IMR-90 (cell line): ENCODE measurements around the gene CMBL.

Experiments used
- MAFK ChIP-seq: IDR thresholded peaks from 2 replicates; pipeline ENCODE4 v1.6.1; 2012; ENCODE audit warnings: low read depth, low read length, improper control_type of control experiment
- NFE2L2 ChIP-seq: fragments of 150-350 bp; IDR thresholded peaks from 2 replicates; pipeline ENCODE4 v1.6.1; 2016; ENCODE audit warnings: low read depth, mild to moderate bottlenecking, low read length
- POLR2A ChIP-seq: IDR thresholded peaks from 2 replicates; pipeline ENCODE4 v1.6.1; 2012; ENCODE audit warnings: mild to moderate bottlenecking, low read depth, low read length
- RCOR1 ChIP-seq: IDR thresholded peaks from 2 replicates; pipeline ENCODE4 v1.6.1; 2012; ENCODE audit warnings: mild to moderate bottlenecking, low read length, improper control_type of control experiment; ENCODE audit not compliant: insufficient replicate concordance
- RFX5 ChIP-seq: IDR thresholded peaks from 2 replicates; pipeline ENCODE4 v1.8.0; 2012; ENCODE audit warnings: low read depth, mild to moderate bottlenecking, low read length, moderate library complexity
- SMC3 ChIP-seq: fragments of 150-350 bp; IDR thresholded peaks from 2 replicates; pipeline ENCODE4 v1.6.1; 2016; ENCODE audit warnings: low read depth, mild to moderate bottlenecking, antibody characterized with exemption, low read length, moderate library complexity
- TF ChIP-seq, protein P1 (sequence below): conservative IDR thresholded peaks from 2 replicates; pipeline ENCODE4 v1.5.1; 2012; ENCODE audit warnings: mild to moderate bottlenecking, low read depth, low read length, improper control_type of control experiment
- TF ChIP-seq, protein P2 (sequence below): fragments of 150-350 bp; IDR thresholded peaks from 2 replicates; pipeline ENCODE4 v1.6.1; 2016; ENCODE audit warnings: low read depth, mild to moderate bottlenecking, low read length, moderate library complexity, borderline replicate concordance
- TF ChIP-seq, protein P3 (sequence below): fragments of 150-350 bp; IDR thresholded peaks from 2 replicates; pipeline ENCODE4 v1.6.1; 2017; ENCODE audit warnings: mild to moderate bottlenecking, antibody characterized with exemption, low read length, low read depth

DNA sequence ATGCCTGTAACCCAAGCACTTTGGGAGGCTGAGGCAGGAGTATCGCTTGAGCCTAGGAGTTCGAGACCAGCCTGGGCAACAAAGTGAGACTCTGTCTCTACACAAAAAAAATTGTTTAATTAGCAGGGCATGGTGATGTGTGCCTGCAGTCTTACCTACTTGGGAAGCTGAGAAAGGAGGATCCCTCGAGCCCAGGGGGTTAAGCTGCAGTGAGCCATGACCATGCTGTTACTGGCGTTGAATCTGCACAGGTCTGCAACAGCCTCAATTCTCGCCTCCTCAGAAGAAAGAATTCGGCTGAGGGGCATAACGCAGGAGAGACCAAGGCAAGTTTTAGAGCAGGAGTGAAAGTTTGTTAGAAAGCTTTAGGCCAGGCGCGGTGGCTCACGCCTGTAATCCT, 39.6 kb downstream of the CMBL start:
- TF ChIP-seq NFE2L2 = no peak
- TF ChIP-seq POLR2A = no peak
- TF ChIP-seq, protein P1, sequence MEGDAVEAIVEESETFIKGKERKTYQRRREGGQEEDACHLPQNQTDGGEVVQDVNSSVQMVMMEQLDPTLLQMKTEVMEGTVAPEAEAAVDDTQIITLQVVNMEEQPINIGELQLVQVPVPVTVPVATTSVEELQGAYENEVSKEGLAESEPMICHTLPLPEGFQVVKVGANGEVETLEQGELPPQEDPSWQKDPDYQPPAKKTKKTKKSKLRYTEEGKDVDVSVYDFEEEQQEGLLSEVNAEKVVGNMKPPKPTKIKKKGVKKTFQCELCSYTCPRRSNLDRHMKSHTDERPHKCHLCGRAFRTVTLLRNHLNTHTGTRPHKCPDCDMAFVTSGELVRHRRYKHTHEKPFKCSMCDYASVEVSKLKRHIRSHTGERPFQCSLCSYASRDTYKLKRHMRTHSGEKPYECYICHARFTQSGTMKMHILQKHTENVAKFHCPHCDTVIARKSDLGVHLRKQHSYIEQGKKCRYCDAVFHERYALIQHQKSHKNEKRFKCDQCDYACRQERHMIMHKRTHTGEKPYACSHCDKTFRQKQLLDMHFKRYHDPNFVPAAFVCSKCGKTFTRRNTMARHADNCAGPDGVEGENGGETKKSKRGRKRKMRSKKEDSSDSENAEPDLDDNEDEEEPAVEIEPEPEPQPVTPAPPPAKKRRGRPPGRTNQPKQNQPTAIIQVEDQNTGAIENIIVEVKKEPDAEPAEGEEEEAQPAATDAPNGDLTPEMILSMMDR = no peak
- no peak for TF ChIP-seq RCOR1
- TF ChIP-seq, protein P2, sequence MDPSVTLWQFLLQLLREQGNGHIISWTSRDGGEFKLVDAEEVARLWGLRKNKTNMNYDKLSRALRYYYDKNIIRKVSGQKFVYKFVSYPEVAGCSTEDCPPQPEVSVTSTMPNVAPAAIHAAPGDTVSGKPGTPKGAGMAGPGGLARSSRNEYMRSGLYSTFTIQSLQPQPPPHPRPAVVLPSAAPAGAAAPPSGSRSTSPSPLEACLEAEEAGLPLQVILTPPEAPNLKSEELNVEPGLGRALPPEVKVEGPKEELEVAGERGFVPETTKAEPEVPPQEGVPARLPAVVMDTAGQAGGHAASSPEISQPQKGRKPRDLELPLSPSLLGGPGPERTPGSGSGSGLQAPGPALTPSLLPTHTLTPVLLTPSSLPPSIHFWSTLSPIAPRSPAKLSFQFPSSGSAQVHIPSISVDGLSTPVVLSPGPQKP = no peak
- no peak for TF ChIP-seq SMC3
- TF ChIP-seq, protein P3, sequence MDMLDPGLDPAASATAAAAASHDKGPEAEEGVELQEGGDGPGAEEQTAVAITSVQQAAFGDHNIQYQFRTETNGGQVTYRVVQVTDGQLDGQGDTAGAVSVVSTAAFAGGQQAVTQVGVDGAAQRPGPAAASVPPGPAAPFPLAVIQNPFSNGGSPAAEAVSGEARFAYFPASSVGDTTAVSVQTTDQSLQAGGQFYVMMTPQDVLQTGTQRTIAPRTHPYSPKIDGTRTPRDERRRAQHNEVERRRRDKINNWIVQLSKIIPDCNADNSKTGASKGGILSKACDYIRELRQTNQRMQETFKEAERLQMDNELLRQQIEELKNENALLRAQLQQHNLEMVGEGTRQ = no peak
- TF ChIP-seq MAFK = no peak
- TF ChIP-seq RFX5 = no peak
